NCI-H187 (cell line): ENCODE measurements around the gene USP19.

Experiments used
- DNase-seq, 2 experiments: peaks; one replicate each; lab custom pipeline; 2025; lab: John Stamatoyannopoulos, UW

USP19 gene

DNA sequence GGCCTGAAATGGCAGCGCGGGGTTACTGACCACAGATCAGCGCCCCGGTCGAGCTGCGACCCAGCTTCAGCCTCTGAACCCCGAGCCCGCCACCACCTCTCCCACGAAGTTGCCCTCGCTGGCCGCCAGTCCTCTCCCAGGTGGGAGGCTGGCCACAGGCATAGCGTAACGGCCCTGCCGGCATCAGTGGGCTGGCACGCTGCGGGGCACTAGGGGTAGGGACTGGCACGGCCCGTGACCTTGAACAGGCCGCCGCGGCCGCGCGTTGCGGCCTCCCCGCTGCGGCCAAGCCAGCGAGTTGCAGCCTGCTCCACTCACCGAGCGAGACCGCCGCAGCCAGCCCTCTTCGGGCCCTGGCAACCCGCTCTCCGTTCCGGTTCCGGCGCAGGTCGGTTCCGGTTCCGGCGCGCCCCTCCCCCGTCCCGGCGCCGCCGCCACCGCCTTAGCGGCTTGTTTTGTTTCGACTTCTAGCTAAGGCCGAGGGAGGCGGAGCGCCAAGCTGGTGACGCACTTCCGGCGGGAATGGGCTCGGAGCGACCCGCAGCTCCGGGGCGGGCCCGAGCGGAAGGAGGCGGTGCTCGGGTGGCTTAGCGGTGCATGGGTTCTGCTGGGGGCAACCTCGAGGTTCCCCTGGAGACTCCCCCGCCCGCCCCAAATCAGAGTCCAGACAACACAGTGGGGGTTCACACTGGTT is at the start of gene USP19:
Gene USP19 (minus strand): TSS at position 386 of the 694 bp plus-strand sequence. CDS start 1,678 bp downstream, outside the sequence.
- peak; percentile 11 to 46 for DNase-seq

DNA sequence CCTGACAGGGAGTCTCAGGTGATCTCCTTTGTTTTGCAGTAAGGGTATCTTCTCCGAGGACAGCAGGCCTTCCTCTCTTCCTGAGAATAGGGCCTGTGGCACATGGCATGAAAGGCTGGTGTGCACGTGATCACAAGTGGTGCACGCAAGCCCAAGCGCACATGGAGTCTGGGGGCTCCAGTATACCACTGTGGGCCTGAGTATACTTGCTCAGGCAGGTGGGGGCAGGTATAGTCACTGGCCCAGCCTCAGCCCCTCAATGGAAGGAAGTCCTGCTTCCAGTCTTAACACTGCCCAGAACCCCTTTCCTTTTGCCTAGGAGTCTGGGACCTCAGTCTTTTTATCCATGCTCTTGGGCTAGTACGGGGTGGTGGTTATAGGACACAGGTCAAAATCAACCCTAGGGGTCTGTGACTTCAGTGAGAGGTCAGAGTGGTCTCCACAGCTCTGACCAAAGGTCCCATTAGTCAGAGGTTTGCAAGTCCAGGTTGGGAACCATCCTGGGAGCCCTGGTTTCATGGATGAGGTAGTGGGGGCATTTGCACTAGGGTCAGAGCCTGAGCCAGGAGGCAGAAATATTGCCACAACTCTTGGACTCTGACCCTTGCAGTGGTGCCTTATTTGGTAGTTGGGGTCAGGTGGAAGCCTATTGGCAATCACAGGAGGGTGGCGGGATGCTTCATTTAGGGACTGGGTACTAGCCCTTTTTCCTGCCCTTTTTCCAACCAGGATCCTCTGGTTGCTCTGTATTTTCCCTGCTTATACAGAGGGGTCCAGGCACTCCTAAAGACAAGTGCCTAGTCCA is 46.3 kb upstream of the USP19 start:
- no peak for DNase-seq

GRCh38 chr3:49165771-49166751 is 45.4 kb upstream of the USP19 start, which contains the start of gene CCDC71:
Gene CCDC71, minus strand, starts transcription at chr3:49166331. Its CDS starts 2,123 bp downstream, at chr3:49164208.
- peak; percentile 8 to 26 for DNase-seq

DNA sequence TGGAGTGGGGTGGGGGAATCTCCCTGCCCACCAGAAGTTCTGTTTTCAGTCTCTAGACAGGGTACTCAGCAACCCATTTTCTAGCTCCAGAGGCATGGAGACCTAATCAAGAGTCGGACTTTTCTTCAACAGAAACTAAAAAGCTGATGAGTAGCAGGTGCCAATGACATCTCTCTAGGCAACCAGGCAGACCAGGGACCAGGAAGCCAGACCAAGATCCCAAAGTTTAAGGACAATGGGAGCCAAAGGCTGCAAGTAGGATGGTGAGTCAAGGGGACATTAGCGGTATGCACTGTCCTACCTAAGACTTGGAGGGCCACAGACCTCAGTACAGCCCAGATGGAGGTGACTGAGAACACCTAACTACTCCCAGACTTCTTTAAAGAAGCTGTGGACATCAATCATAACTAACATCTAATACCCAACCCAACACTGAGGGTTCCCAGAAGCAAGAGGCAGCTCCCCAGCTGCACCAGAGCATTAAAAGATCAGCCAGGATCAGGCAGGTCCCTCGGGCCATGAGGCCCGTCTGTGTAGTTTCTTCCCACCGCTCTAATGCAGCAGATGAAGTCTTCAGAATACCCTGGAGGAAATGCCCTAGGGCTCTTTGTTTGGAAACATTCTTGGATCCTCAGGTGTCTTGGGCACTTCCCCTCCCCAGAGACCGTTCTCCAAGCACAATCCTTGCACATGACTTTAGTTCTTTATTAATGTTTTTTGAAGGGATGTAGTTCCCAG is 44.5 kb upstream of the USP19 start:
- DNase-seq = no peak

- no peak for DNase-seq
Observed at GRCh38 chr3:49163609-49164008, 43.0 kb upstream of the USP19 start.

DNA sequence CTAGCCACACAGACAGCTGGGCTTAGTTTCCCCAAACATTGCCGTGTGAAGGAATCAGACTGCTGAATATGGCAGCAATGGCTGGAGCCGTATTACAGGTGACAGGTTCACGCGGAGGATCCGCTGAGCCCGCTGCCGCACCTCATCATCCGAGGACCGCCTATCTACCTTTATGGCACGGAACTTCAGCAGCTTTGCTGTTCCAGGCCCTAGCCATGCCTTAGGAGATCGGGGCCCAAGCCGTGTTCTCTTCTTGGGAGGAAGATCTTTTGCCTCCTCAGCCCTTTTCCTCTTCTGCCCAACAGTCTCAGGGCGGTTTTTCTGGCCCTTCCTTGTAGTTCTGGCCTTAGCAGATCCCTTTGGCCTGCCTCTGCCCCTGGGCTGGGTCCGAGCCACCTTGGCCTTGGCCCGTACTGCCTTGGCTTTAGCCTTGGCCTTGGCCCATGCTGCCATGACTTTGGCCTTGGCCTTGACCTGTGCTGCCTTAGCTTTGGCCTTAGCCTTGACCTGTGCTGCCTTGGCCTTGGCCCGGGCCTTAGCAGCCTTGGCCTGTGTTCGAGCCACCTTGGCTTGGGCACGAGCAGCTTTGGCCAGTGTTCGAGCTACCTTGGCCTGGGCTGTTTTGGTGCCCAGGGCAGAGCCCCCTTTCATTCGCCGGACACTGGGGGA is 42.3 kb upstream of the USP19 start:
- DNase-seq = no peak

DNA sequence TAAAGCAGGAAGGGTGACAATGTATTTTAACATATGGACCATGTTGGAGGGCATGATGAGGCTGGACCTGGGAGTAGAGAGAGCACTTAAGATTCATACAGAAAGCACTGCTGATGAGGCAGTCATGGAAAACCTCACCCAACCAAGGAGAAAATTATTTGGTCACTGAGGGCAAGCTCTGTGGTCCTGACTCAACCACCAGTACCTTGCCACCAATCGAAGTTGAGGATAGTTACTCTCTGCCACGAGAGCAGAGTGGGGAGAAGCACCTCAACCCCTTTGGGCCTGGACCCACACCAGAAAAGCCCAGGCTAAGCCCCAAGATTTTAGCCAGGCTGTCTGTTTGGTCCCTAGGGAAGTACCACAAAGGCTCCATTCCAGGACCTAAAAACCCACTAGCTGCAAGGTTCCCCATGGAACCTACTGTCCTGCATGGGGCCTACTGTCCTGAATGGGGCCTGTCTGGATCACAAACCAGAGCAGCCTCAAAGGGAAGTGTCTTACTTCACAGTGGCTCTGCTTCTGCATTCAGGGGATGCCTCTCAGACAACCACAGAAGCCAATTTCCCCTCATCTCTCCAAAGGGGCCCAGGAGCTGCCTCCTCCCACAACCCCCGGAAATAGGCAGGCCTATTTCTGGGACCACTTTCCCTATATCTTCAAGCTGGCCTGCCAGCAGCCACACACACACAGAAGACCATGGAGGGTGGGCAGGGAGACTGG is 41.3 kb upstream of the USP19 start:
- no peak for DNase-seq

DNA sequence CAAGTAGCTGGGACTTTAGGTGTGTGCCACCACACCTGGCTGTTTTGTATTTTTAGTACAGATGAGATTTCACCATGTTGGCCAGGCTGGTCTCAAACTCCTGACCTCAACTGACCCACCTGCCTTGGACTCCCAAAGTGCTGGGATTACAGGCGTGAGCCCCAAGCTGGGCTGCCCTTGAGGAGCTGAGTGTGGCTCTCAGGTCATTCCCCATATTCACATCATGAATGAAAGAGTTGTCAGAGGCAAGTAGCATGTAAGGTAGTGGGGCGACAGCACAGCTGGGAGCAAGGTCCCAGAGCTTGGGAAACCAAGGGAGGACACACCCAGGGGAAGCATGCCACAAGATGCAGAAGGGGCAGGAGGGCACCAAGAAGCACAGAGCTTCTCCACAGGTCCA is 40.6 kb upstream of the USP19 start:
- DNase-seq = no peak

- no peak for DNase-seq
Observed at GRCh38 chr3:49158792-49159191, 38.2 kb upstream of the USP19 start.

DNA sequence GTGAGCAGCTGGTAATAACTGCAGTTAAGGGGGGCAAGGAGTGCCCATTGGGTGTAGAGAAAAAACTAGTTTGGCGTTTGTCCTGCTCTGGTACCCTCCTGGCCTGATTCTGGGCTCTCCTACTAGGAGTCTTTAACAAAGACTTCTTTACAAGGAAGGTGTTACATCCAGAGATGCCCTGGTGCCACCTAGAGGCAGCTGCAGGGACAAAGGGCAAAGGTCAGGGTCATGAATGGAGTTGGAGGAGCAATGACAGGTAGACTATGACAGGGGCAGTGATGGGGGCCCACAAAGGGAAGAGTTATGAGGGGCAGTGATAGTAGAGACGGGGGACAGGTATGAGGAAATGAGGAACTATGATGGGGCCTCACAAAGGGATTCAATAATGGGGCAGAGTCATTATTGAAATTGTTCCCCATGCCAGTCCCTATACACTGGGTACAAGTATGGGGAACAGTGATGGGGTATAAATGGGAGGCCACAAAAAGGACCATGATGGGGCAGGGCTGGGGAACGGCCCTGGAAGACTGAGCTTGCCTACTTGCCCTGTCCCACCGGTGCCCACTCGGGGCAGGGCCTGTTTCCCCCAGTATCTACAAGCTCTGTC is 37.6 kb upstream of the USP19 start:
- no peak for DNase-seq

DNA sequence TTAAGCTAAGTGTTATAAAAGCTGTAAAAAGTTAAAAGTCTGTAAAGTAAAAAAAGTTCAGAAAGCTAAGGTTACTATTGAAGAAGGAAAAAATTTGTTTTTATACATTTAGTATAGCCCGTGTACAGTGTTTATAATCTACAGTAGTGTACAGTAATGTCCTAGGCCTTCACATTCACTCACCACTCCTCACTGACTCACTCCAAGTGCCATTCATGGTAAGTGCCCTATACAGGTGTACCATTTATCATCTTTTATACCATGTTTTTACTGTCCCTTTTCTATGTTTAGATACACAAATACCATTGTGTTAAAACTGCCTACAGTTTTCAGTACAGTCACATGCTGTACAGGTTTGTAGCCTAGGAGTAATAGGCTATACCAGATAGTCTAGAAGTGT is 36.7 kb upstream of the USP19 start:
- DNase-seq = no peak

DNA sequence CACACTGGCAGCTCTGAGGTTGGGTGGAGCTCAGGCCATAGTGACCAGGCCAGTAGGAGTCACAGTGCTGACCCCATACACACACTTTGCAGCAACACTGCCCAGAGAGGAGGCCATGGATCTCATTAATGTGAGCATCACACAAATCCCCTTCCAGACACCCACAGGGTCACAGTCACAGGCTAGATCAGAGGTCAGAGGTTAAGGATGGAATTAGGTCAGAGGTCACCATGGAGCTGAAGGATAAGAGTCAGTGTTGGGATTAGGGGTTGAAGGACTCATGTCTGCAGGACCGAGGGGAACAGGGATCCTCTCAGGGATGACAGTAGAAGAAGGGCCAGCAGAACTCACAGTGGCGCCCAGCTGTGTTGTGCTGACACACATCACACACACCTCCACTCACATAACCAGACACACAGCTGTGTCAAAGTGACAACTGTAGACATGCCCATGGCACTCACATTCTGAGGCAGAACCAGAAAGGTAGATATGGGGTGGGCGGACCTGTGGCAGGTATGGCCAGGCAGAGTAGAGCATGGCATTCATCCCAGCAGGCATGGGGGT is 32.8 kb upstream of the USP19 start:
- no peak for DNase-seq

DNA sequence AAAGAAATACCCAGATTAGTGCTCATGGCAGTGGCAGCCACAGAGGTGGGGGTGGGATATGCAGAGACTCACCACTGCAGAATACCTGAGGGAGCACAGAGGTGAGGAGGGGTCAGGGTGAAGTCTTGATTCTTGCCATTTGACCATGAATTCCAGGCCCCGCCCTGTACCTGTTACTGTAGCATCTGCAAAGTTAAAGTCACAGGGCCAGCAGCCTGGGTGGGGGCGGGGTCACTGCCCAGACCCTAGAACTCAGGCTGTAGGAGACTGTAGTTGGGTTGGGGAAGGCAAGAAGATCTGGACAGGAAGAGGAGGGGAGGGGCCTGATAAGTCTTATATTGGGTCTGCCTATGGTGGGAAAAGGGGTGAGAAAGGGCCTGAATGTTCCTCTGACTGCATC is 31.0 kb upstream of the USP19 start:
- DNase-seq = no peak

DNA sequence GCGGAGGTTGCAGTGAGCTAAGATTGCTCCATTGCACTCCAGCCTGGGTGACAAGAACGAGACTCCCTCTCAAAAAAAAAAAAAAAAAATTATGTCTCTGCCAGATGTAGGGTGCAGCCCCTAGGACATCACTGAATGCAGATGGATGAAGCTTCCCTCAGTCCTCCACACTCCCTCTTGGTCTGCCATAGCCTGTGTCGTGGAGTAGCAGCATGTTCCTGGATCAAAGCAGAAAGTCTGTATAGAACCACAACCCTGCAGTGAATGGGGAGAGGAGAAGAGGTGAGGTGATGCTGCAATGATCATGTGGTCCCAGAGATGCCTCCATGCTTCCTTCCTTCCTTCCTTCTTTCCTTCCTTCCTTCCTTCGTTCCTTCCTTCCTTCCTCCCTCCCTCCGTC is 27.5 kb upstream of the USP19 start:
- no peak for DNase-seq

DNA sequence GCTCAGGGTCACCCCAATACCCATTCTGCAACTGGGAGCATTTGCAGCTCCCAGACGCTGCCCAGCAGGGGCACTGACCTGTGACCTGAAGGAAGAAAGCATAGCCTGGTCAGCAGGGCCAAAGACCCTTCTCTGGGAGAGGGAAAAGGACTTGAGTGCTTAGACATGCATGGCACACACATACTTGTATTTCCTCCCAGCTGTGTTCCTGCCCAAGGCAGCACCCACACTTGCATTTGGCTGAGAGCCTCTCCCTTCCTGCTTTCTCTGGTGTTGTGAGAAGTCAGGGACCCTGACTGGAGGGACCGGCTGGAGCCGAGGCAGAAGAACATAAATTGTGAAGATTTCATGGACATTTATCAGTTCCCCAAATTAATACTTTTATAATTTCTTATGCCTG is 19.5 kb upstream of the USP19 start:
- no peak for DNase-seq

DNA sequence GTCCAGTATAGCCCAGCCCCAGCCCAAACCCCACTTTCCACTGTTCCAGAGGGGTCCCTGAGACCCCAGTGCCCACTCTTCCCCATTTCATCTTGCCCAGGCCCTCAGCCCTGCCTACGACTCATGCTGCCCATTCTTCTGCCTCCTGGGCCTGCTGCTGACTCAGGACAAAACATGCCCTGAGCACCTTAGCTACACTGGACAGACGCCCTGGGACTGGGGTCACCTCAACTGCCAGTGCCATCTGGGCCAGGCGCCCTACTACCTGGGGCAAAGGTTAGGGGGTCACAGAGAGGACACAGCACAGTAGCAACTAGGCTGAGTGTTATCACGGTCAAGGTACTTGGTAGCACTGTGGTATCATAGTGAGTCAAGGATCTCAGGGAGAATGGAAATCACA is 14.9 kb upstream of the USP19 start:
- no peak for DNase-seq

GRCh38 chr3:49134471-49135265 is 14.0 kb upstream of the USP19 start:
- no peak for DNase-seq

- peak; percentile 1 to 29 for DNase-seq
Observed at GRCh38 chr3:49133226-49133951, 12.8 kb upstream of the USP19 start.
